ENCODE results near the gene RFFL. TPM values are rescaled to one million over a fixed set of nuclear protein-coding genes. Genes with fewer than 3 reads are reported as not detected.
"Not testable (repeated sequence)": the region's sequence is repeated elsewhere in the genome, so short reads cannot be mapped to it uniquely, and the experiment has no call there.

The RFFL gene
- total RNA-seq, 1 donor from 2014 or later, result 2.1 TPM

DNA sequence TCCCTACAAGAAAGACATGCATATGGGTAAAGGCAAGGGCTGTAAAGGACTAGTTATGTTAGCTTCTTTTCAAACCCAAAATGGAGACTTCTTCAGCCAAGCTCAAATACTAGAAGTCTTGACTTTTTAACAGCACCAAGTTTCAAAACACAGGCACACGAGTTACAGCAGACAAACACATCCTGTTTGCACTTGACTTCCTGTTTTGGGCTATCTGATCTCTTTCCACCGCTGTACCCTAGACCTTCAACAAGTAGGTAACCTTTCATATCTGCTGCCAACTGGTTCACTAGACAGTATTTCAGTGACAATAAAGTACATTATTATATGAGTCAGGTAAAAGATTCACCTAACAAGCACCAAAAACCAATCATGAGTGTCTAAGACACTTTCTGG lies 12.3 kb downstream of the RFFL start:
- Histone ChIP-seq H3K9ac (ENCODE audit: low read depth in 1 of 3, low read length in 3 of 3) (no peak overlapping the region), H3K4me1 (ENCODE audit: control insufficient read depth in 3 of 3, insufficient read depth in 3 of 3, low read length in 3 of 3) (peaks cover 3 to 13% (median 10%) of the 10 kb centered on the region in 3 donors)

DNA sequence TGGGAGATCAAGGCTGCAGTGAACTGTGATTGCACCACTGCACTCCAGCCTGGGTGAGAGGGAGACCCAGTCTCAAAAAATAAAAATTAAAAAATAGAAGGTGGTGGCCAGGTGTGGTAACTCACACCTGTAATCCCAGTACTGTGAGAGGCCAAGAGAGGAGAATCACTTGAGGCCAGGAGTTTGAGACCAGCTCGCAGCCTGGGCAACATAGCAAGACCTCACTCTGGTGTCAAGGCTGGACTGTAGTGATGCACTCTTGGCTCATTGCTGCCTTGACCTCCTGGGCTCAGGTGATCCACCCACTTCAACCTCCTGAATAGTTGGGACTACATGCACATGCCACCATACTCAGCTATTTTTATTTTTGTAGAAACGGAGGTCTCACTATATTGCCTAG lies 13.3 kb downstream of the RFFL start:
- Histone ChIP-seq H3K9me3 (ENCODE audit: control insufficient read depth in 3 of 3, low read length in 3 of 3) (no peaks in the 10 kb centered on the region), H3K27ac (ENCODE audit: low read depth, low read length) (no peak overlapping the region), H3K9ac (ENCODE audit: low read depth in 1 of 3, low read length in 3 of 3) (no peak overlapping the region), H3K4me3 (ENCODE audit: low read length in 3 of 3) (no peak overlapping the region), H3K4me1 (ENCODE audit: control insufficient read depth in 3 of 3, insufficient read depth in 3 of 3, low read length in 3 of 3) (peaks cover 3 to 13% (median 10%) of the 10 kb centered on the region in 3 donors), H3K27me3 (ENCODE audit: control insufficient read depth in 3 of 3, insufficient read depth in 3 of 3, low read length in 3 of 3) (no peaks in the 10 kb centered on the region), H3K36me3 (ENCODE audit: control insufficient read depth in 3 of 3, insufficient read depth in 3 of 3, low read length in 3 of 3) (no peaks in the 10 kb centered on the region)

More for the DNA sequence above, 12.3 kb downstream of the RFFL start:
- Histone ChIP-seq H3K9me3 (ENCODE audit: control insufficient read depth in 3 of 3, low read length in 3 of 3) (no peaks in the 10 kb centered on the region), H3K27me3 (ENCODE audit: control insufficient read depth in 3 of 3, insufficient read depth in 3 of 3, low read length in 3 of 3) (no peaks in the 10 kb centered on the region), H3K36me3 (ENCODE audit: control insufficient read depth in 3 of 3, insufficient read depth in 3 of 3, low read length in 3 of 3) (no peaks in the 10 kb centered on the region), H3K27ac (ENCODE audit: low read depth, low read length) (peak overlapping the region; percentile 48), H3K4me3 (ENCODE audit: low read length in 3 of 3) (peak overlapping the region in 2 of 3 donors; percentile 8 to 23)

DNA sequence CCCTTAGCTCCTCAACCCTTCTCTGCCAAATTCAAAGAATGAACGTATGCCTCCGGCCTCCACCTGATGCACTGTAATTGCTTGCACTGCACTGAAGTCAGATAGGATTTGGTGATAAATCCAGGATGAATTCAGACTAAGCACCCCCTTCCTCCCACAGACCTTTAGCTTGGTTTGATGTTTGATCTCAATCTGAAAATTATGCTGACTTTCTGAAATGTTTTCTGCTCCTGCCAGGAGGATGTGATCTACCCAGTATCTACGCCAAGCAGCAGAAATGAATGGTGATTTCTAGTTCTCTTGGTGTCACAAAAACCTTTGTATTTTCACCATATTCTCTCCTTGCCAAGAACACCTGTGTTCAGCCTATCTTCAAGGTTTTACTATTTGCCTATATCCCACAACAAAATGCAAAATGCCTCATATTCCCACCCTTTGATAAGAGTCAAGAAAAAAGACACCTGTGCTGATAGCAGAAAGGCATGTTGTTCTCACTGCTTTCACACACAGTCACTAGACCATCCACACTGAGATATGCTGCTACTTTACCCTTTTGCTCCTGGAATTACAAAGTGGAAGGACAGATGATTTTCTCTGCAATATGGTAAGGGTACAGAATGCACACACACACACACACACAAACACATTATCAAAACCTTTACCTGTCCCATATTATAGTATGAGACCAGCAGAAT lies 14.7 kb downstream of the RFFL start:
- Histone ChIP-seq H3K27ac (ENCODE audit: low read depth, low read length) (no peak overlapping the region), H3K9ac (ENCODE audit: low read depth in 1 of 3, low read length in 3 of 3) (no peak overlapping the region), H3K4me1 (ENCODE audit: control insufficient read depth in 3 of 3, insufficient read depth in 3 of 3, low read length in 3 of 3) (peaks cover 3 to 13% (median 10%) of the 10 kb centered on the region in 3 donors), H3K9me3 (ENCODE audit: control insufficient read depth in 3 of 3, low read length in 3 of 3) (no peaks in the 10 kb centered on the region), H3K27me3 (ENCODE audit: control insufficient read depth in 3 of 3, insufficient read depth in 3 of 3, low read length in 3 of 3) (no peaks in the 10 kb centered on the region), H3K4me3 (ENCODE audit: low read length in 3 of 3) (no peak overlapping the region), H3K36me3 (ENCODE audit: control insufficient read depth in 3 of 3, insufficient read depth in 3 of 3, low read length in 3 of 3) (no peaks in the 10 kb centered on the region)

DNA sequence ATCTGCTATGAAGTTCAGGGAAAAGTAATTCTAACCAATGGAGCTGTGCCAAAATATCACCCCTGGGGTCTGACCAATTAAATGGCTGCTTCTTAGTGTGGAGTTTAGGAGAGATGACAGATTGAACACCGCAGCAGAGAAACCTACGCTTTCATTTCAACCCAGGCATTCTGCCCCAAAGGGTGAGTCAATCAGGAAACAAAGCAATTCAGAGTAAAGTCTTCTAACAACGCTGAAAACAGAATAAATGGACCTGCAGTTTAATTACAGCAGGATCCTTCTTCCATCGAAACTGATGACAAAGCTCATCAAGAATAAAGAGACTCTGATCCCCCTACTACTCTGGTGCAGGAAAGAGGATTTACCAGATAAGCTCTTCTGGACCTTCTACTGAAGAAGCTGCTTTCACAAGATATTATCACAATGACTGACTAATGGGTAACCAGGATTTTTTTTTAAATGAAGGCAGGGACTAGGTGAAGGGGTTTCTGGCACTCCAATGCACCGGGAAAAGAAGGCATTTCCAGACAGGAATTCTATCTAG lies 16.7 kb downstream of the RFFL start:
- H3K4me3 ChIP-seq (ENCODE audit: low read length in 3 of 3), result no peak overlapping the region
- no peaks in the 10 kb centered on the region for H3K36me3 ChIP-seq (ENCODE audit: control insufficient read depth in 3 of 3, insufficient read depth in 3 of 3, low read length in 3 of 3)
- H3K27ac ChIP-seq (ENCODE audit: low read depth, low read length), result no peak overlapping the region
- H3K9me3 ChIP-seq (ENCODE audit: control insufficient read depth in 3 of 3, low read length in 3 of 3), result no peaks in the 10 kb centered on the region
- no peaks in the 10 kb centered on the region for H3K27me3 ChIP-seq (ENCODE audit: control insufficient read depth in 3 of 3, insufficient read depth in 3 of 3, low read length in 3 of 3)
- peaks cover 3 to 9% (median 6%) of the 10 kb centered on the region in 3 donors for H3K4me1 ChIP-seq (ENCODE audit: control insufficient read depth in 3 of 3, insufficient read depth in 3 of 3, low read length in 3 of 3)
- no peak overlapping the region for H3K9ac ChIP-seq (ENCODE audit: low read depth in 1 of 3, low read length in 3 of 3)

DNA sequence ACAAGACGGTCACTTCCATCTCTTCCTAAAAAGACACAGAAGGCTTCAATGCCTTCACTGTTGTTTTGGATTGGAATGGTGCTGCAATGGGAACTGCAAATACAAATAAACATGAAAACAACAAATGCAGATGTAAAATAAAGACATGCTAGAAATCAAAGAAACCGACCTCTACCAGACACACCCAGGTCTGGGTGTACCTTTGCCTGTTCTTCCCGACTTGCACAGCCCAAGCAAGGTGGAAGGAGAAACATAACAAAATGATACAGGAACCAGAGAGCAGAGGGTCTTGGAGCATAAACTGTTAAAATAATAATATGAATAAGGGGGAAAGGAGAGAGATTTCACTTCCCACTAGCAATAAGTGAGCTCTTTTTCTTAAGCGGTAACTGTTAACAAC lies 17.3 kb downstream of the RFFL start:
- Histone ChIP-seq H3K4me3 (ENCODE audit: low read length in 3 of 3) (no peak overlapping the region), H3K27me3 (ENCODE audit: control insufficient read depth in 3 of 3, insufficient read depth in 3 of 3, low read length in 3 of 3) (no peaks in the 10 kb centered on the region), H3K36me3 (ENCODE audit: control insufficient read depth in 3 of 3, insufficient read depth in 3 of 3, low read length in 3 of 3) (no peaks in the 10 kb centered on the region), H3K27ac (ENCODE audit: low read depth, low read length) (no peak overlapping the region), H3K4me1 (ENCODE audit: control insufficient read depth in 3 of 3, insufficient read depth in 3 of 3, low read length in 3 of 3) (peaks cover 2 to 5% (median 4%) of the 10 kb centered on the region in 3 donors), H3K9ac (ENCODE audit: low read depth in 1 of 3, low read length in 3 of 3) (no peak overlapping the region), H3K9me3 (ENCODE audit: control insufficient read depth in 3 of 3, low read length in 3 of 3) (no peaks in the 10 kb centered on the region)

DNA sequence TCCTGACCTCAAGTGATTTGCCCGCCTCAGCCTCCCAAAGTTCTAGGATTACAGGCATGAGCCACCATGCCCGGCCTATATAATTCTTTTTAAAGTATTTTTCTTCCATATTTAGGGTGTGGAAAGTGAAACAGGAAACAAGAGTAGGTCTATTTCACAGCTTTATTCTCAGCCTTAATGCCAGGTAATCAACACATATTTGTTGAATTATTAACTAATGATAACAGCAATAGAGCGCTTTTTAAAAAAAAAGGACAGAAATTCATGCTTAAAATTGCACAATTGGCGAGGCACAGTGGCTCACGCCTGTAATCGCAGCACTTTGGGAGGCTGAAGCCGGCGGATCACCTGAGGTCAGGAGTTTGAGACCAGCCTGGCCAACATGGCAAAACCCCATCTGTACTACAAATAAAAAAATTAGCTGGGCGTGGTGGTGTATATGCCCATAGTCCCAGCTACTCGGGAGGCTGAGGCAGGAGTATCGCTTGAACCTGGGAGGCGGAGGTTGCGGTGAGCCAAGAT lies 18.0 kb downstream of the RFFL start:
- not testable (repeated sequence) for H3K27ac ChIP-seq (ENCODE audit: low read depth, low read length); H3K4me1 ChIP-seq (ENCODE audit: control insufficient read depth in 3 of 3, insufficient read depth in 3 of 3, low read length in 3 of 3); H3K4me3 ChIP-seq (ENCODE audit: low read length in 3 of 3); H3K9me3 ChIP-seq (ENCODE audit: control insufficient read depth in 3 of 3, low read length in 3 of 3); H3K36me3 ChIP-seq (ENCODE audit: control insufficient read depth in 3 of 3, insufficient read depth in 3 of 3, low read length in 3 of 3); H3K27me3 ChIP-seq (ENCODE audit: control insufficient read depth in 3 of 3, insufficient read depth in 3 of 3, low read length in 3 of 3); H3K9ac ChIP-seq (ENCODE audit: low read depth in 1 of 3, low read length in 3 of 3)

DNA sequence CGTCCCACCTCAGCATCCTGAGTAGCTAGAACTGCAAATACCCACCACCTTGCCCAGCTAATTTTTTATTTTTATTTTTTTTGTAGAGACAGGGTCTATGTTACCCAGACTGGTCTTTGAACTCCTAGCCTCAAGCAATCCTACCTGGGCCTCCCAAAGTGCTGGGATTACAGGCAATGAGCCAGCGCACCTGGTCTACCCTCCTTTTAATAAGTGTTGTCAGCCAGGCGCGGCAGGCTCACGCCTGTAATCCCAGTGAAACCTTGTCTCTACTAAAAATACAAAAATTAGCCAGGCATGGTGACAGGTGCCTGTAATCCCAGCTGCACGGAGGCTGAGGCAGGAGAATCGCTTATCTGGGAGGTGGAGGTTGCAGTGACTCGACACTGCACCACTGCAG lies 19.3 kb downstream of the RFFL start:
- H3K27me3 ChIP-seq (ENCODE audit: control insufficient read depth in 3 of 3, insufficient read depth in 3 of 3, low read length in 3 of 3), result no peaks in the 10 kb centered on the region
- H3K4me3 ChIP-seq (ENCODE audit: low read length in 3 of 3), result no peak overlapping the region
- no peaks in the 10 kb centered on the region for H3K9me3 ChIP-seq (ENCODE audit: control insufficient read depth in 3 of 3, low read length in 3 of 3)
- H3K27ac ChIP-seq (ENCODE audit: low read depth, low read length), result no peak overlapping the region
- H3K36me3 ChIP-seq (ENCODE audit: control insufficient read depth in 3 of 3, insufficient read depth in 3 of 3, low read length in 3 of 3), result peaks cover 0 to 3% (median 0%) of the 10 kb centered on the region in 3 donors
- no peaks in the 10 kb centered on the region for H3K4me1 ChIP-seq (ENCODE audit: control insufficient read depth in 3 of 3, insufficient read depth in 3 of 3, low read length in 3 of 3)
- H3K9ac ChIP-seq (ENCODE audit: low read depth in 1 of 3, low read length in 3 of 3), result no peak overlapping the region

DNA sequence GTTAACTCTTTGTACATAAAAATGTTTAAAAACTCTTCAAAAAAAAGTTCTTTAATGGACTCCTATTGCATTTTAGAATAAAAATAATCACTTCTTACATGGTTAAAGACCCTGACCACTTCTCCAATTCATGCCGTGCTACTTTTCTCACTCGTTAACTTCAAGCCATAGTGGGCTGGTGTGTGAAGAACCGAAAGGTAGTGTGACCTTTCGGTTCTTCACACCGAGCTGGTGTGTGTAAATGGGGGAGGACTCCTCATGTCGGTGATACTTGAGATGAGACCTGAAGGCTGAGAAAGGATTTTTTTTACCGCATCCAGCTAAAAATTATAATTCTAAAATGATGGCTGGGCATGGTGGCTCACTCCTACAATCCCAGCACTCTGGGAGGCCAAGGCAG lies 22.1 kb downstream of the RFFL start:
- Histone ChIP-seq H3K9ac (ENCODE audit: low read depth in 1 of 3, low read length in 3 of 3) (no peak overlapping the region), H3K4me3 (ENCODE audit: low read length in 3 of 3) (no peak overlapping the region), H3K36me3 (ENCODE audit: control insufficient read depth in 3 of 3, insufficient read depth in 3 of 3, low read length in 3 of 3) (peaks cover 0 to 3% (median 0%) of the 10 kb centered on the region in 3 donors), H3K27ac (ENCODE audit: low read depth, low read length) (no peak overlapping the region), H3K4me1 (ENCODE audit: control insufficient read depth in 3 of 3, insufficient read depth in 3 of 3, low read length in 3 of 3) (no peaks in the 10 kb centered on the region), H3K27me3 (ENCODE audit: control insufficient read depth in 3 of 3, insufficient read depth in 3 of 3, low read length in 3 of 3) (no peaks in the 10 kb centered on the region), H3K9me3 (ENCODE audit: control insufficient read depth in 3 of 3, low read length in 3 of 3) (no peaks in the 10 kb centered on the region)

DNA sequence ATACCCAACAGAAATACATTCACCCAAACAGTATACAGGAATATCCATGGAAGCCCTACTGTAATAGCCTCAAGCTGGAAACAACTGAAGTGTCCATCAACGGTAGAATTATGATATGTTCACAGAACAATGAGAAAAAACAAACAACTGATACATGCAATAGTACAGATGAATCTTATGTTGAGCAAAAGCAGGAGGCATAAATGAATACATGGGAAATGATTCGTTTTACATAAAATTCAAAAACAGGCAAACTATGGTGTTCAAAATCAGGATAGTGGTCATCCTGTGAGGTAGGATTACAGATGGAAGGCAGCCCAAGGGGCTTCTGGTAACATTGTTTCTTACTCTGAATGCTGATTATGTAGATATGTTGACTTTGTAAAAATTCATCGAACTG lies 25.1 kb downstream of the RFFL start:
- no peaks in the 10 kb centered on the region for H3K27me3 ChIP-seq (ENCODE audit: control insufficient read depth in 3 of 3, insufficient read depth in 3 of 3, low read length in 3 of 3)
- no peaks in the 10 kb centered on the region for H3K4me1 ChIP-seq (ENCODE audit: control insufficient read depth in 3 of 3, insufficient read depth in 3 of 3, low read length in 3 of 3)
- no peak overlapping the region for H3K27ac ChIP-seq (ENCODE audit: low read depth, low read length)
- H3K9me3 ChIP-seq (ENCODE audit: control insufficient read depth in 3 of 3, low read length in 3 of 3), result no peaks in the 10 kb centered on the region
- H3K4me3 ChIP-seq (ENCODE audit: low read length in 3 of 3), result no peak overlapping the region
- H3K9ac ChIP-seq (ENCODE audit: low read depth in 1 of 3, low read length in 3 of 3), result no peak overlapping the region
- peaks cover 0 to 3% (median 0%) of the 10 kb centered on the region in 3 donors for H3K36me3 ChIP-seq (ENCODE audit: control insufficient read depth in 3 of 3, insufficient read depth in 3 of 3, low read length in 3 of 3)

DNA sequence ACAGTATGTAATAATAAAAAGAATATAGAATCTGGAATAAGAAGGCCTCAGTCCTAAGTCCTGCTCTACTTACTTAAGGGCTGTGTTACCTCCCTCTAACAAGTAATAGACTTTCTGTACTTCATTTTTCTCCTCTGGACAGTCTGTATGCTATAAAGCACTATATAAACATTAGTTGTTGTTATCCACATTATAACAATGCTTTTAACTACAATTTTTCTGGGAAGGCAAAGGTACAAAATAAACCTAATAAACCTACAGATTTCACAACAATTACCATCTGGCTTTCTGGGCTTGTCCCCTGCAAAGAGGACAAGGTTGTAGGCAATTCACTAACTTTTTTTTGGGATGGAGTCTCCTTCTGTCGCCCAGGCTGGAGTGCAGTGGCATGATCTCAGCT lies 32.7 kb downstream of the RFFL start:
- Histone ChIP-seq H3K36me3 (ENCODE audit: control insufficient read depth in 3 of 3, insufficient read depth in 3 of 3, low read length in 3 of 3) (peaks cover 4 to 7% (median 5%) of the 10 kb centered on the region in 3 donors), H3K4me1 (ENCODE audit: control insufficient read depth in 3 of 3, insufficient read depth in 3 of 3, low read length in 3 of 3) (no peaks in the 10 kb centered on the region), H3K27ac (ENCODE audit: low read depth, low read length) (no peak overlapping the region), H3K4me3 (ENCODE audit: low read length in 3 of 3) (no peak overlapping the region), H3K27me3 (ENCODE audit: control insufficient read depth in 3 of 3, insufficient read depth in 3 of 3, low read length in 3 of 3) (no peaks in the 10 kb centered on the region), H3K9ac (ENCODE audit: low read depth in 1 of 3, low read length in 3 of 3) (no peak overlapping the region), H3K9me3 (ENCODE audit: control insufficient read depth in 3 of 3, low read length in 3 of 3) (no peaks in the 10 kb centered on the region)

Measured in skeletal muscle tissue (tissue), 4 donors.